Glutamatergic neuron (in vitro differentiated cells): Measurements from ENCODE around the gene PRR12. TPM values are rescaled to one million over a fixed set of nuclear protein-coding genes. Genes with fewer than 3 reads are reported as not detected.

Source experiments
- DNase-seq: peaks from one replicate; pipeline ENCODE4 v3.0.0; 2022
- H3K27ac Mint-ChIP-seq: one replicate; pipeline ENCODE4 v1.8.0; 2020; ENCODE audit warnings: mild to moderate bottlenecking, mixed read lengths, inconsistent platforms; ENCODE audit not compliant: unreplicated experiment
- H3K27me3 Mint-ChIP-seq: one replicate; pipeline ENCODE4 v1.8.0; 2020; ENCODE audit warnings: mild to moderate bottlenecking, moderate library complexity, mixed read lengths, inconsistent platforms; ENCODE audit not compliant: unreplicated experiment
- H3K36me3 Mint-ChIP-seq: one replicate; pipeline ENCODE4 v1.8.0; 2020; ENCODE audit warnings: mild to moderate bottlenecking, mixed read lengths, inconsistent platforms; ENCODE audit not compliant: unreplicated experiment
- H3K4me1 Mint-ChIP-seq: one replicate; pipeline ENCODE4 v1.8.0; 2020; ENCODE audit warnings: mild to moderate bottlenecking, low read depth, mixed read lengths, inconsistent platforms; ENCODE audit not compliant: unreplicated experiment
- H3K4me3 Mint-ChIP-seq: one replicate; pipeline ENCODE4 v1.8.0; 2020; ENCODE audit warnings: mild to moderate bottlenecking, mixed read lengths, inconsistent platforms; ENCODE audit not compliant: unreplicated experiment
- H3K9me3 Mint-ChIP-seq: one replicate; pipeline ENCODE4 v1.8.0; 2020; ENCODE audit warnings: mild to moderate bottlenecking, moderate library complexity, mixed read lengths, inconsistent platforms; ENCODE audit not compliant: unreplicated experiment
- total RNA-seq: library from RNA; stranded (reverse); fragmentation: NEBNext Ultra II Directional; extraction: Animal tissue kit (Norgen Biotek cat#: 25700); gene quantifications from one replicate; pipeline ENCODE4 v1.2.1, GENCODE V29; 2021; ENCODE audit not compliant: unreplicated experiment
- TF ChIP-seq, protein P1 (sequence below): fragments of 200-600 bp; sonication (generic); IDR thresholded peaks from one replicate; pipeline ENCODE4 v1.5.0; 2021; ENCODE audit not compliant: partially characterized antibody, unreplicated experiment

Gene PRR12
- total RNA-seq, 1 donor from 2014 or later = 39.2 TPM

DNA sequence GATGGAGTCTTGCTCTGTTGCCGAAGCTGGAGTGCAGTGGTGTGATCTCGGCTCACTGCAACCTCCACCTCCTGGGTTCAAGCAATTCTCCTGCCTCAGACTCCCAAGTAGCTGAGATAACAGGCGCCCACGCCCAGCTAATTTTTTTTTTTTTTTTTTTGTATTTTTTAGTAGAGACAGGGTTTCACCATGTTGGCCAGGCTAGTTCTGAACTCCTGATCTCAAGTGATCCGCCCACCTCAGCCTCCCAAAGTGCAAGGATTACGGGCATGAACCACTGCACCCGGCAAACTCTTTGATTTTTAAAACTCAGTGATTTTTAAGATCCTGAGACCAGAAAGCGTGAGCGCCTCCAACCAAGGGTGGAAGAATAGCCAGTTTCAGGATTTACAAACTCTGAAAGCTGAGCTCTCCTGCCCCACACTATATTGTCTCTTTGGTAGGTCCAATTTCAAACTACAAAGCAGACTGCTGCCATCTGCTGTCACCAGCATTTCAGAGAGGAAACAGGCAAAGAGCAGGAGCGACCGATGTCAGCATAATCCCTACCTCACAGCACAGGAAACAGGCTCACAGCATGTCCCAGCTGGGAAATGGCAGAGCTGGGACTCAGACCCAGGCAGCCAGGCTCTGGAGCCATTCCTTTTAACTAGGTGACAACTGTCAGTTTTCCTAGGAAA is 19.8 kb upstream of the PRR12 start:
- no peaks in the 10 kb centered on the region for H3K27me3 Mint-ChIP-seq
- peaks cover 8% of the 10 kb centered on the region for H3K9me3 Mint-ChIP-seq
- no peaks in the 10 kb centered on the region for H3K36me3 Mint-ChIP-seq
- DNase-seq = peak; percentile 47
- H3K4me1 Mint-ChIP-seq = peaks cover 21% of the 10 kb centered on the region
- H3K4me3 Mint-ChIP-seq = no peak overlapping the region
- H3K27ac Mint-ChIP-seq = peak overlapping the region; percentile 88
- TF ChIP-seq, protein P1, sequence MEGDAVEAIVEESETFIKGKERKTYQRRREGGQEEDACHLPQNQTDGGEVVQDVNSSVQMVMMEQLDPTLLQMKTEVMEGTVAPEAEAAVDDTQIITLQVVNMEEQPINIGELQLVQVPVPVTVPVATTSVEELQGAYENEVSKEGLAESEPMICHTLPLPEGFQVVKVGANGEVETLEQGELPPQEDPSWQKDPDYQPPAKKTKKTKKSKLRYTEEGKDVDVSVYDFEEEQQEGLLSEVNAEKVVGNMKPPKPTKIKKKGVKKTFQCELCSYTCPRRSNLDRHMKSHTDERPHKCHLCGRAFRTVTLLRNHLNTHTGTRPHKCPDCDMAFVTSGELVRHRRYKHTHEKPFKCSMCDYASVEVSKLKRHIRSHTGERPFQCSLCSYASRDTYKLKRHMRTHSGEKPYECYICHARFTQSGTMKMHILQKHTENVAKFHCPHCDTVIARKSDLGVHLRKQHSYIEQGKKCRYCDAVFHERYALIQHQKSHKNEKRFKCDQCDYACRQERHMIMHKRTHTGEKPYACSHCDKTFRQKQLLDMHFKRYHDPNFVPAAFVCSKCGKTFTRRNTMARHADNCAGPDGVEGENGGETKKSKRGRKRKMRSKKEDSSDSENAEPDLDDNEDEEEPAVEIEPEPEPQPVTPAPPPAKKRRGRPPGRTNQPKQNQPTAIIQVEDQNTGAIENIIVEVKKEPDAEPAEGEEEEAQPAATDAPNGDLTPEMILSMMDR = no peak

DNA sequence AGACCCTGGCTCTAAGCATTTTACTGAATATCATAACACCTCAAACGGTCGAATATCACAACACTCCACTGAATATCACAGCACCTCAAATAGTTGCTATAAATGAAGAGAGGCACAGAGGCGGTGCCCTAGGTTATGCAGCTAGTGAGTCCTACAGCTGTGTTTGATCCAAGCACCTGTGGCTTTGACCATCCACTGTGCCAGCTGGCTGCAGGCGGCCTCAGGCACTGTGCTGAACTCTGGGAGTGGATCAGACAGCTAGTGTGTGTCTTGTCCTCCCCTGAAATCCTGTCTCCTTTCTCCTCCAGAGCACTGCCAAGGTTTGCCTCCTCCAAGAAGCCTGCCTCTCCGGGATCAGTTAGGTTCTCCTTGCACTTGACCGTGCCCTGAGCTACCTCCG is 18.0 kb upstream of the PRR12 start:
- Mint-ChIP-seq H3K4me1 (peaks cover 19% of the 10 kb centered on the region), H3K36me3 (no peaks in the 10 kb centered on the region), H3K9me3 (peaks cover 8% of the 10 kb centered on the region), H3K4me3 (no peak overlapping the region), H3K27ac (no peak overlapping the region), H3K27me3 (no peaks in the 10 kb centered on the region)
- no peak for DNase-seq
- TF ChIP-seq, protein P1 = no peak

DNA sequence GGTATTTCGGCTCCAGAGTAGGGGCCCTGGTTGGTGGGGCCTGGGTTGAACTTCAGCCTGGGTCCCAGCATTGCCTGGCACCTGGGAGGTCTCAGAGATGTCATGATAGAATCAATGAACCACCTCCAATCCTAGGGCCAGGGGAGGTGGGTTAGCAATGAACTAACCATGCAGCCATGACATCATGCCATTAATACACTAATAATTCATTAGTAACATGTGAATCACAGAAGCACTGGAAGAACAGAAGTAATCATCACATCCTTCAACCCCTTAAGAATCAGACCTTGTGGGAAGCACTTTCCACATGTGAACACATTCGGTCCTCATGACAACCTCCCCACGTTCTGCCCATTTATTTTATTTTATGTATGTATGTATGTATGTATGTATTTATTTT is 17.6 kb upstream of the PRR12 start:
- Mint-ChIP-seq H3K27ac (no peak overlapping the region), H3K9me3 (peaks cover 8% of the 10 kb centered on the region)

DNA sequence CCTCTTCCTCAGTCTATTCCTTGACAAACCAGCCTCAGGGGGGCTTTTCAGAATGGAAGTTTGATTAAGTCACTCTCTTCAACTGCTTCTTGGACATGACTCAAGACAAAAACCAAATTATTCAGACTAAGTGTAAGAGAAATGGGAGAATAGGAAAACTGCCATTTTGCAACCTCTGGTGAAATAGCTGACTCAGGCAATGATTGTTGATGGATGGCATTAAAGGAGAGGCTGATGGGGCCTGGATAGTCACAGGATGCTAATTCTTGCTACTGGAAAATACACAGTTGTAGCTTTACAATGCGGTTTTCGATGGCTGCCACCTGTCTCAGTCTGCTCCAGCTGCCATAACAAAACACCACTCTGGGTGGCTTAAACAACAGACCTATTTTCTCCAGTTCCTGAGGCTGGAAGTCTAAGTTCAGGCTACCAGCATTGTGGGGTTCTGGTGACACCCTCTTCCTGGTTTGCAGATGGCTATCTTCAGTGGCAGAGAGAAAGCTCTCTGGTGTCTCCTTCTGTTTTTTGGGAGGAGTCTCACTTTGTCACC is 16.7 kb upstream of the PRR12 start:
- peaks cover 8% of the 10 kb centered on the region for H3K9me3 Mint-ChIP-seq
- no peak overlapping the region for H3K27ac Mint-ChIP-seq
- DNase-seq = no peak
- H3K27me3 Mint-ChIP-seq = no peaks in the 10 kb centered on the region
- TF ChIP-seq, protein P1 = no peak
- no peaks in the 10 kb centered on the region for H3K36me3 Mint-ChIP-seq
- H3K4me1 Mint-ChIP-seq = peaks cover 21% of the 10 kb centered on the region
- H3K4me3 Mint-ChIP-seq = no peak overlapping the region

More for the DNA sequence above, 17.6 kb upstream of the PRR12 start:
- Mint-ChIP-seq H3K27me3 (no peaks in the 10 kb centered on the region), H3K36me3 (no peaks in the 10 kb centered on the region), H3K4me3 (no peak overlapping the region), H3K4me1 (peaks cover 18% of the 10 kb centered on the region)
- TF ChIP-seq, protein P1 = no peak
- DNase-seq = no peak

DNA sequence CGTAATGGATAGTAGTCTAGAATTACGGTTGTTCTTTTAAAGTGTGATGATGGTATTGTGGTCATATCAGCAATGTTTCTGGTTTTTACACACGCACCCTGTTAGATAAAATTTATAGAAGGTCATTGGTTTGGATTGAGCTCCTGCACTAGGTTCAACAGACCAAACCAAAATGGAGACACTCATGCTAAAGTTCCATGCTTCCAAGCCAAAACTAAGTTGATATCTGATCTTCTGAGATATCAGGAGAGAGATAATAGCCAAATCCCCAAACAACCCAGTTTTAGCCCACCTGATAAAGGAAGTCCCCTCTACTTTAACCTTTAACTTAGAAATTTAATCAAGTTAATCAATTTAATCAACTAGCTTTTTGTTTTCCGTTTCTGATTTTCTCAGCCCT is 11.8 kb upstream of the PRR12 start:
- H3K27ac Mint-ChIP-seq = peak overlapping the region; percentile 94
- H3K36me3 Mint-ChIP-seq = no peaks in the 10 kb centered on the region
- peaks cover 2% of the 10 kb centered on the region for H3K27me3 Mint-ChIP-seq

More for the DNA sequence above, 11.8 kb upstream of the PRR12 start:
- Mint-ChIP-seq H3K9me3 (peaks cover 3% of the 10 kb centered on the region), H3K4me1 (peaks cover 11% of the 10 kb centered on the region), H3K4me3 (peak overlapping the region; percentile 97)
- no peak for DNase-seq
- TF ChIP-seq, protein P1 = no peak
